Measurements from ENCODE around the gene RSKR.
"Not testable (repeated sequence)": the region's sequence is repeated elsewhere in the genome, so short reads cannot be mapped to it uniquely, and the experiment has no call there.

Gene RSKR, protein sequence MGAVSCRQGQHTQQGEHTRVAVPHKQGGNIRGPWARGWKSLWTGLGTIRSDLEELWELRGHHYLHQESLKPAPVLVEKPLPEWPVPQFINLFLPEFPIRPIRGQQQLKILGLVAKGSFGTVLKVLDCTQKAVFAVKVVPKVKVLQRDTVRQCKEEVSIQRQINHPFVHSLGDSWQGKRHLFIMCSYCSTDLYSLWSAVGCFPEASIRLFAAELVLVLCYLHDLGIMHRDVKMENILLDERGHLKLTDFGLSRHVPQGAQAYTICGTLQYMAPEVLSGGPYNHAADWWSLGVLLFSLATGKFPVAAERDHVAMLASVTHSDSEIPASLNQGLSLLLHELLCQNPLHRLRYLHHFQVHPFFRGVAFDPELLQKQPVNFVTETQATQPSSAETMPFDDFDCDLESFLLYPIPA

GRCh38 chr17:28613931-28614381, at the start of gene RSKR:
TSS of gene RSKR (minus strand) at chr17:28614185. CDS start at chr17:28614161, 24 bp downstream.
- DNase-seq (ENCODE audit: low spot score): no peak
- no peak for FAIRE-seq

DNA sequence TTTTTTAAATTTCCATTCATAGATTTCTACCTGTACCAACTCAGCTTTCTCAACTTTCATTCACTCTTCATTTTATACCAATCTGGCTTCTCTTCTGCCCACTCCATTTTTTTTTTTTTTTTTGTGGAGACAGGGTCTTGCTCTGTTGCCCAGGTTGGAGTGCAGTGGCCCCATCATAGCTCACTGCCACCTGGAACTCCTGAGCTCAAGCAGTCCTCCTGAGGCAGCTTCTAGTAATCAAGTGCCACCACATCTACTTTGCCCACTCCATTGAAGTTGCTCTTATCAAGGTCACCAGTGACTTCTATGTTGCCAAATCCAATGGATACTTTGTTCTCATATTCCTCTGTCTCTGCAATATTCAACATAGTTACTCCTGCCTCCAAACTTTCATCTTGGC, 49.7 kb upstream of the RSKR start:
- DNase-seq (ENCODE audit: low spot score) (no peak), FAIRE-seq (no peak)

DNA sequence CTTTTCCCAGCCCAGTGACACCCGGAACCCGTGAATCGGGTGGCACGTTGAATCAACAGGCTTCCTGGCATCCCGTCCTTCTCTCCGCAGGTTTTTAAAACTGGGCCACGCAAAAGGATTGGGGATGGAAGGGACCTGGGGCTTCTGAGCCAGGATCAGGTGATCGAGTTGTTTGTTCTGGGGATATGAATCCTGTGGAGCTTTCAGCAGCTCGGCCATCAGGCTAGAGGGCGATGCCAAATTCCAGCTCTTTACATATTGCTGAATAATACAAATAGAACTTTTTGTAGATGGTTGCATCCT, 48.5 kb upstream of the RSKR start:
- DNase-seq (ENCODE audit: low spot score): no peak
- no peak for FAIRE-seq

DNA sequence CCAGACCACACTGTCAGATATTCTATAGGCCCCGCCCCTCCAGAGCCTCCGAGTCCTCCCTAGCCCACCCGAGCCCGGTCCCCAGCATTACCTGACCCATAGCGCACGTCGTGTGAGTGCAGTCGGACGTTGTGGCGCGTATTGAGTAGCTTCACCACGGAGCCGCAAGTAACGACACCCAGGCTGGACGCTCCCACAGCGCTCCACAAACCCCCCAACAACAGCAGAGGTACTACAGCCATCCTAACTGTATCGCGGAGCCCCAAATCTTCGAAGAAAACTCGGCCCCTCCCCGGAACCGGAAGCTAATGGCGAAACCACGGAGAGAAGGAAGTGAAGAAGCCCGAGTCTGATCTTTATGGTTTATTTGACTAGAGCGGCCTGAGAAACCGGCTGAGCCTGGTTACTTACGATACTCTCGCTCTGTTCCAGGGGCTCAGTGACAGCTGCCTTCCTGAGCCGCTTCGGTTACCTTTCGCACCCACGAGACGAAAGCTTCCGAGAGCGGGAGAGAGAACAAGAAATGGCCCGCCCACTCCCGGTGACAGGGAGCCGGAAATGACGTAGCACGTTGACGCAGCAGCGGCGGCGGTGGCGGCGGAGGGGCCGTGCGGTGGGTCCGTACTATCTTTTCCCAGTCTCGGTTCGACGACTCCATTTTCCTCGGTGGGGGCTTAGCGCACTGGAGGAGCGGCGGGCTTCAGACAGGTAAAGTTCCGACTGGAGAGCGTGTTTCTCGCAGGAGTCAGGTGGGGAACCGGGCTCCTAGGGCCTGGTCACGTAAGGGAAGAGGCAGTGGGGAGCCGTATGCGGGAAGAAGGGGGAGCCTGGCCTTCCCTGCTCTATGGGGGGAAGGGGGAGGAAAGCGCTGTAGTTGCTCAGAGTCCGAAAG, 47.9 kb upstream of the RSKR start, which contains the start of the genes SDF2 and SUPT6H:
TSS of gene SDF2 (minus strand) at position 272 of the 892 bp plus-strand sequence. CDS start at position 242, 30 bp downstream.
TSS of gene SUPT6H (plus strand) at position 571 of the 892 bp plus-strand sequence. CDS start 11,197 bp downstream, outside the sequence.
- DNase-seq (ENCODE audit: low spot score): peak; percentile 66
- FAIRE-seq: no peak

GRCh38 chr17:28659497-28659881, 45.5 kb upstream of the RSKR start:
- DNase-seq (ENCODE audit: low spot score); FAIRE-seq: not testable (repeated sequence)

GRCh38 chr17:28658766-28659496, 44.9 kb upstream of the RSKR start:
- not testable (repeated sequence) for FAIRE-seq

GRCh38 chr17:28658342-28658741, 44.4 kb upstream of the RSKR start:
- not testable (repeated sequence) for FAIRE-seq; DNase-seq (ENCODE audit: low spot score)

More at GRCh38 chr17:28658766-28659496, 44.9 kb upstream of the RSKR start:
- DNase-seq (ENCODE audit: low spot score): not testable (repeated sequence)

DNA sequence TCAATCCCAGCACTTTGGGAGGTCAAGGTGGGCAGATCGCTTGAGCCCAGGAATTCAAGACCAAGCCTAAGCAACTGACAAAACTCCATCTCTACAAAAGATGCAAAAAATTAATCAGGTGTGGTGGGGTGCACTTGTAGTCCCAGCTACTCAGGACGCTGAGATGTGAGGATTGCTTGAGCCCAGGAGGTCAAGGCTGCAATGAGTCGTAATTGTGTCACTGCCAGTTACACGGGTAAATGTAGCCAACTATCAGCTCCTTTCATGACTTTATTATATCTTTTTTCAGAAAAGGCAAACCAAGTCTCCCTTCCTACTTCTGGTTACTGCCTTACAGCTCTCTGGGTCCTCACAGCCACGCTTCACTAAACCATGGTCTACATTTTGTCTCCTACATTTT, 43.8 kb upstream of the RSKR start:
- peak; percentile 37 for DNase-seq (ENCODE audit: low spot score)

GRCh38 chr17:28655160-28655559, 41.2 kb upstream of the RSKR start:
- no peak for FAIRE-seq

More for the DNA sequence above, 43.8 kb upstream of the RSKR start:
- peak; percentile 70 for FAIRE-seq

DNA sequence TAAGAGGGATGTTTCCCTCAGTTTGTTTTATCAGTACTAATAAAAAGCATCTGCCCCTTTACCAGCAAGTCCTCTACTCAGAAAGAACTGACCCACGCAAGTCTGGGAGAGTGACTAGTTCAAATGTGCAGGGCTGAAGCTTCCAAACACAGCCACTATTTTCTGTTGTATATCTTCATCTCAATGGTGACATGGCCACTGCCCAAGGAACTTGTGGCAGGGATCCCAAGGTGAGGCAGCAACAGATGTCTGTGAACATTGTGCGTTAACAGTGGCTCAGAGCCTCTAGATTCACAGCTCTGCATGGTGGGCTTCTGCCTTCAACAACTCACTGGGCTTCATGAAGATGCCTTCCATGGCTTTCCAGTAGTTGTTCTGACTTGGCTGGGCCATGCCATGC, 34.7 kb upstream of the RSKR start:
- DNase-seq (ENCODE audit: low spot score) (no peak), FAIRE-seq (no peak)

More at GRCh38 chr17:28655160-28655559, 41.2 kb upstream of the RSKR start:
- no peak for DNase-seq (ENCODE audit: low spot score)

DNA sequence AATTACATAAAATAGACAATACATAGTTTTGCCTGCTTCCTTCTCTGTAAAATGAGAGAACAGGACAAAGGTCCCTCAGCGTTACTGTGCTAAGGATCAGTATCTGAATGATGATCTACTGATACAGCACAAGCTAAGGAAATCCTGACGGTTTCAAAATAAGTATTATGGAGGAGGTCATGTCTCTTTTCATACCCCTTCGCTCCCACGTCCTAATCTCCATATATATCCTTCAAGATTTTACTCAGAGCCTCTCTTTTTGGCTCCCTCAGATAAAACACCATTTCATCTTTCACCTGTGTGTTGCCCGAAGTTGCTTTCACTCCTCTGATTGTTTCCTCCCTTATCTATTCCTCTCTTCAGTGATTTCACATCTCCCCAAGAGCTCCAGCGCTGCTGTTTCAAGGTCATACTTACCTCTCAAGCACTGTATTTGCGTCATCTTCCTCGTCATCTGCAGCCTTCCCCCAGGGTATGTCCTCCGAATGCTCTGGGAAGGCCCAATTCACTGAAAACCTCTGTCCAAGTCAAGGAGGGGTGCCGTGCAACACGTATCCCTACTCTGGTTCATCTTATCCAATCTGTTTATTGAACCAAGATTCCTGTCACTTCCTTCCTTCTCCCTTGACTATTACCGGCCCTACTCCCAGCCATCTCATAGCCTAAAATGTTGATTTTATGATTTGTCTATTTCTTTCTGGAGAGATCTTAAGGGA, 32.2 kb upstream of the RSKR start:
- no peak for DNase-seq (ENCODE audit: low spot score)
- no peak for FAIRE-seq

- no peak for DNase-seq (ENCODE audit: low spot score)
- FAIRE-seq: no peak
Measured at GRCh38 chr17:28645576-28645939, 31.6 kb upstream of the RSKR start.

DNA sequence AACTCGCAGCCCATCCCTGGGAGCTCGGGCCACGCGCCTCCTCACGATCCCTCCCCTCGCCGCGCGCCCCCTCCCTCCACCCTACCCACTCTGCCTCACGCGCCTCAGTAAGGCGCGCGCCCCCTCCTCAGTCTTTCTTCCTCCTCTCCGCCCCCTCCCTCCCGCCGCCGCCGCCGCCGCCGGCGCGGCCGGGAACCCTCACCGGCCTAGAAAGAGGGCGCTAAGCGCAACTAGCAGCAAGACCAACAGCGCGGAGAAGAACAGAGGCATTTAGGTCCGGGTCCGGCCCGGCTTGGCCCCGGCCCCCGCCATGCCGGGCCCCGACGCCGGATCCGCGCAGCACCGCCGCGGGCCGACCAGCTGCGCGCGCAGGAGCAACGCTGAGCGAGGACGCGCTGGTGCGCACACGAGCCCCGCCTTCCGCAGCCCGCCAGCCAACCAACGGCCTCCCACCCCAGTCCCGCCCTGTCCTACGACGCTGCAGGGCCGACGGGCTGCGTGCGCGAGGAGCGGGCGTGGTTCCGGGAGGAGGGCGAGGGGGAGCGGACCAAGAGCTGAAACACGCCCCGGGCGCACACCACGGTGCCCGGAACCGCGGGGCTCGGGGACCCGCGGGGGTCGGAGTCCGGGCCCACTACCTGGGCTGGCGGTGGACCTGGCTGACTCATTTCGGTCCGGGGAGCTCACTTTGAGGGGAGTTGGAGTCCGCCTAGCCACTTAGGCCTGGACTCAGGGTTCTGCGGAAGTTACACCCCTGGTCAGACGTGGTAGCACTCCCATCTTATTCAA, 31.0 kb upstream of the RSKR start, which contains the start of gene BLTP2:
TSS of gene BLTP2 (minus strand) at position 372 of the 789 bp plus-strand sequence. CDS start at position 270, 102 bp downstream.
- FAIRE-seq (no peak), DNase-seq (ENCODE audit: low spot score) (peak; percentile 75)

- DNase-seq (ENCODE audit: low spot score) (peak; percentile 29), FAIRE-seq (peak; percentile 59)
Measured at GRCh38 chr17:28643983-28644786, 30.2 kb upstream of the RSKR start.

DNA sequence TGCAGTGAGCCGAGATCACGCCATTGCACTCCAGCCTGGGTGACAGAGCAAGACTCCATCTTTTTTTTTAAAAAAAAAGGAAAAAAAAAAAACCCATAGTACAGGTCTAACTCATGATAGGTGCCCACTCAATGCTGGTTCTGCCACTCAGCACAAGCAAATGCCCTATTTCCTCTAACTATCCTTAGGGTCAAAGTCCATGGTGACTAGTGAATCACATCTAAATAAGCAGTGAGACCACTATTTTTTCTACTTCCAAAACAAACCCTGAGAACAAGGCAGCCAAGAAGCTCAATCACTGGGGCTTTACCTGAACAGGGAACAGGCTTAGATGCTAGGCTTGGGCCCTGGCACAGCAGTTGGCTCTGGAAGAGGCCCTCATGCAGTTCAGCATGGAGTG, 27.6 kb upstream of the RSKR start:
- no peak for DNase-seq (ENCODE audit: low spot score)
- FAIRE-seq: no peak

- no peak for DNase-seq (ENCODE audit: low spot score)
- no peak for FAIRE-seq
Measured at GRCh38 chr17:28635506-28635905, 21.5 kb upstream of the RSKR start.

- FAIRE-seq: no peak
- DNase-seq (ENCODE audit: low spot score): no peak
Measured at GRCh38 chr17:28634206-28634865, 20.4 kb upstream of the RSKR start.

DNA sequence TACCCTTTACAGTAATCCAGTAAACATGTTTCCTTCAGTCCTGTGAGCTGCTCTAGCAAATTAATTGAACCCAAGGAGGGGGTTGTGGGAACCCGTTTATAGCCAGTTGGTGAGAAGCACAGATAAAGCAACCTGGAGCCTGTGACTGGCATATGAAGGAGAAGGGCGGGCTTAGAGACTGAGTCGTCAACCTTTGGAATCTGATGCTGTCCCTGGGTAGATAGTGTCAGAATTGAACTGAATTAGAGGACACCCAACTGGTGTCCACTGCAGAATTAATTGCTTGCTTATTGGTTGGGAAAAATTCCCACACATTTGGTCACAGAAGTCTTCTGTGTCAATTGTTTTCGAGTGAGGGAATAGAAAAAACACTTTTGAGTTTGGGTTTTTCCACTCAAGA, 12.8 kb upstream of the RSKR start:
- no peak for FAIRE-seq
- DNase-seq (ENCODE audit: low spot score): no peak

Data from RCC 7860 (cell line).